IMR-90 (cell line): ENCODE measurements around the gene LEMD3.

Experiments
- CEBPB ChIP-seq: IDR thresholded peaks from 2 replicates; pipeline ENCODE4 v1.6.1; 2012; ENCODE audit warnings: low read depth, low read length, improper control_type of control experiment
- CHD1 ChIP-seq: IDR thresholded peaks from 2 replicates; pipeline ENCODE4 v1.6.1; 2012; ENCODE audit warnings: low read depth, low read length, improper control_type of control experiment
- ELK1 ChIP-seq: fragments of 150-350 bp; IDR thresholded peaks from 2 replicates; pipeline ENCODE4 v1.6.1; 2016; ENCODE audit warnings: low read depth, mild to moderate bottlenecking, low read length, moderate library complexity, borderline replicate concordance
- FOS ChIP-seq: fragments of 150-350 bp; IDR thresholded peaks from 2 replicates; pipeline ENCODE4 v1.6.1; 2016; ENCODE audit warnings: low read depth, low read length
- MAFK ChIP-seq: IDR thresholded peaks from 2 replicates; pipeline ENCODE4 v1.6.1; 2012; ENCODE audit warnings: low read depth, low read length, improper control_type of control experiment
- MAZ ChIP-seq: IDR thresholded peaks from 2 replicates; pipeline ENCODE4 v1.6.1; 2012; ENCODE audit warnings: low read depth, mild to moderate bottlenecking, low read length, improper control_type of control experiment, moderate library complexity, borderline replicate concordance
- MXI1 ChIP-seq: IDR thresholded peaks from 2 replicates; pipeline ENCODE4 v1.6.1; 2012; ENCODE audit warnings: low read depth, mild to moderate bottlenecking, low read length, moderate library complexity, borderline replicate concordance
- POLR2A ChIP-seq: IDR thresholded peaks from 2 replicates; pipeline ENCODE4 v1.6.1; 2012; ENCODE audit warnings: mild to moderate bottlenecking, low read depth, low read length
- RAD21 ChIP-seq: IDR thresholded peaks from 2 replicates; pipeline ENCODE4 v1.6.1; 2012; ENCODE audit warnings: low read length, improper control_type of control experiment
- RCOR1 ChIP-seq: IDR thresholded peaks from 2 replicates; pipeline ENCODE4 v1.6.1; 2012; ENCODE audit warnings: mild to moderate bottlenecking, low read length, improper control_type of control experiment; ENCODE audit not compliant: insufficient replicate concordance
- RFX5 ChIP-seq: IDR thresholded peaks from 2 replicates; pipeline ENCODE4 v1.8.0; 2012; ENCODE audit warnings: low read depth, mild to moderate bottlenecking, low read length, moderate library complexity
- SMC3 ChIP-seq: fragments of 150-350 bp; IDR thresholded peaks from 2 replicates; pipeline ENCODE4 v1.6.1; 2016; ENCODE audit warnings: low read depth, mild to moderate bottlenecking, antibody characterized with exemption, low read length, moderate library complexity
- USF2 ChIP-seq: fragments of 150-350 bp; IDR thresholded peaks from 2 replicates; pipeline ENCODE4 v1.6.1; 2017; ENCODE audit warnings: mild to moderate bottlenecking, antibody characterized with exemption, low read length, low read depth
- TF ChIP-seq, protein P1 (sequence below): conservative IDR thresholded peaks from 2 replicates; pipeline ENCODE4 v1.5.1; 2012; ENCODE audit warnings: mild to moderate bottlenecking, low read depth, low read length, improper control_type of control experiment

DNA sequence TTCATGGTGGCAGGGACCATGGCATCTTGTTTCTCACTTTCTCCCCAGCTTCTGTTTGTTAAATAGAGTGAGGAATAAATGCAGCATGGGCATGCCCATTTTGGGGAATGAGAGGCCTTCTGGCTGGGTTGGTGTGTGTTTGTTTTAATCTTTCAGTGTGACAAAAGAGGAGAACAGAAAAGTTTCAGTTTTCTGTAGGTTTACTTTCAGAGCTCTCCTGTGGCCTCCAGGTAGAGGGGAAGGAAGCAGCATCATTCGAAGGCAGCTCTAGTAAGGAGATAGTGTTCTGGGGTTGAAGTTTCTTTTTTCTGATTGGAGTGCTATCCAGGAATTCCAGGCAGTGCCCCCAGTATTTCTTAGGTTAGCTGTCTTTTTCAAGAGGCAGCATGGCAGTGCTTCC lies 124.4 kb downstream of the LEMD3 start:
- TF ChIP-seq MAZ (no peak), POLR2A (no peak), RCOR1 (no peak), MXI1 (no peak), SMC3 (no peak), CHD1 (no peak), RAD21 (no peak), USF2 (no peak), MAFK (no peak), RFX5 (no peak), ELK1 (no peak), CEBPB (no peak), FOS (no peak)
- TF ChIP-seq, protein P1, sequence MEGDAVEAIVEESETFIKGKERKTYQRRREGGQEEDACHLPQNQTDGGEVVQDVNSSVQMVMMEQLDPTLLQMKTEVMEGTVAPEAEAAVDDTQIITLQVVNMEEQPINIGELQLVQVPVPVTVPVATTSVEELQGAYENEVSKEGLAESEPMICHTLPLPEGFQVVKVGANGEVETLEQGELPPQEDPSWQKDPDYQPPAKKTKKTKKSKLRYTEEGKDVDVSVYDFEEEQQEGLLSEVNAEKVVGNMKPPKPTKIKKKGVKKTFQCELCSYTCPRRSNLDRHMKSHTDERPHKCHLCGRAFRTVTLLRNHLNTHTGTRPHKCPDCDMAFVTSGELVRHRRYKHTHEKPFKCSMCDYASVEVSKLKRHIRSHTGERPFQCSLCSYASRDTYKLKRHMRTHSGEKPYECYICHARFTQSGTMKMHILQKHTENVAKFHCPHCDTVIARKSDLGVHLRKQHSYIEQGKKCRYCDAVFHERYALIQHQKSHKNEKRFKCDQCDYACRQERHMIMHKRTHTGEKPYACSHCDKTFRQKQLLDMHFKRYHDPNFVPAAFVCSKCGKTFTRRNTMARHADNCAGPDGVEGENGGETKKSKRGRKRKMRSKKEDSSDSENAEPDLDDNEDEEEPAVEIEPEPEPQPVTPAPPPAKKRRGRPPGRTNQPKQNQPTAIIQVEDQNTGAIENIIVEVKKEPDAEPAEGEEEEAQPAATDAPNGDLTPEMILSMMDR, result no peak
